NT2/D1 (cell line): ENCODE results near the gene PEX26.
"Not testable (repeated sequence)": the region's sequence is repeated elsewhere in the genome, so short reads cannot be mapped to it uniquely, and the experiment has no call there.

Experiments used
- DNase-seq: peaks from one replicate; pipeline ENCODE4 v3.0.0-alpha.2; 2011; ENCODE audit warnings: low read depth, low spot score
- H3K27me3 ChIP-seq: 2 replicates; pipeline ENCODE4 v1.6.0; 2011; ENCODE audit warnings: mild to moderate bottlenecking; ENCODE audit not compliant: insufficient read length, insufficient read depth
- H3K36me3 ChIP-seq: 2 replicates; pipeline ENCODE4 v1.6.1; 2011; ENCODE audit warnings: mild to moderate bottlenecking, low read length, mixed read lengths; ENCODE audit not compliant: insufficient read depth, insufficient read length
- H3K4me1 ChIP-seq: 2 replicates; pipeline ENCODE4 v1.5.1; 2011; ENCODE audit not compliant: insufficient read depth, insufficient read length
- H3K4me3 ChIP-seq: 2 replicates; pipeline ENCODE4 v1.5.1; 2011; ENCODE audit warnings: low read depth; ENCODE audit not compliant: insufficient read length
- H3K9ac ChIP-seq: 2 replicates; pipeline ENCODE4 v1.6.0; 2011; ENCODE audit warnings: low read depth; ENCODE audit not compliant: insufficient read length
- H3K9me3 ChIP-seq: 2 replicates; pipeline ENCODE4 v1.5.1; 2011; ENCODE audit warnings: mild to moderate bottlenecking, low read length; ENCODE audit not compliant: insufficient read depth
- SUZ12 ChIP-seq: IDR thresholded peaks from 2 replicates; pipeline ENCODE4 v1.6.1; 2011; ENCODE audit not compliant: insufficient read length, insufficient read depth; ENCODE audit errors: extremely low read depth
- YY1 ChIP-seq: IDR thresholded peaks from 2 replicates; pipeline ENCODE4 v1.6.1; 2011; ENCODE audit not compliant: insufficient read length, insufficient read depth
- ZNF274 ChIP-seq: IDR thresholded peaks from 2 replicates; pipeline ENCODE4 v1.6.1; 2011; ENCODE audit warnings: mild to moderate bottlenecking, low read depth, low read length

PEX26 gene

DNA sequence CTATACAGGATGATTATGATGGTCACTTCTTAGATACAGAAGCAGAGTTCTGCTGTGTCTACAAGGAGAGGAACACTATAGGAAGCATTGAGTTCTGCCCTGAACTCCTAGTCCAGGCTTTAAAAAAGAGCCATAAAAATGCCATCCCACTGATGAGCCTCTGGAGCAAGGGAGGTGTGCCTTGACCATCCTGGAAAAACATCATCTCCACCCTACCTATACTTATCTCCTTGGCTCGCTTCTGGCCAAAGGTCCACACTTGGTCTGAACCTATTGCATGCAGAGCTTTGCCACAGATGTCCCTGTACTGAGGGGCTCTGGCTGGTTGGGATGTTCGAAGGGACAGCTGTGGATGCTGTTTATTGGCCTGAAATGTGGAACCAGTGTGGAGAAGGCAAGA is 4.3 kb upstream of the PEX26 start:
- Histone ChIP-seq H3K9me3 (no peaks in the 10 kb centered on the region), H3K4me3 (no peak overlapping the region), H3K9ac (no peak overlapping the region), H3K27me3 (no peaks in the 10 kb centered on the region), H3K4me1 (peaks cover 5% of the 10 kb centered on the region), H3K36me3 (no peaks in the 10 kb centered on the region)
- DNase-seq: no peak
- TF ChIP-seq ZNF274: no peak
- no peak for TF ChIP-seq SUZ12
- no peak for TF ChIP-seq YY1

- not testable (repeated sequence) for DNase-seq, H3K4me1 ChIP-seq, H3K36me3 ChIP-seq, H3K9me3 ChIP-seq, H3K4me3 ChIP-seq, H3K27me3 ChIP-seq, H3K9ac ChIP-seq
Observed at GRCh38 chr22:18073927-18074326, 3.9 kb upstream of the PEX26 start.

DNA sequence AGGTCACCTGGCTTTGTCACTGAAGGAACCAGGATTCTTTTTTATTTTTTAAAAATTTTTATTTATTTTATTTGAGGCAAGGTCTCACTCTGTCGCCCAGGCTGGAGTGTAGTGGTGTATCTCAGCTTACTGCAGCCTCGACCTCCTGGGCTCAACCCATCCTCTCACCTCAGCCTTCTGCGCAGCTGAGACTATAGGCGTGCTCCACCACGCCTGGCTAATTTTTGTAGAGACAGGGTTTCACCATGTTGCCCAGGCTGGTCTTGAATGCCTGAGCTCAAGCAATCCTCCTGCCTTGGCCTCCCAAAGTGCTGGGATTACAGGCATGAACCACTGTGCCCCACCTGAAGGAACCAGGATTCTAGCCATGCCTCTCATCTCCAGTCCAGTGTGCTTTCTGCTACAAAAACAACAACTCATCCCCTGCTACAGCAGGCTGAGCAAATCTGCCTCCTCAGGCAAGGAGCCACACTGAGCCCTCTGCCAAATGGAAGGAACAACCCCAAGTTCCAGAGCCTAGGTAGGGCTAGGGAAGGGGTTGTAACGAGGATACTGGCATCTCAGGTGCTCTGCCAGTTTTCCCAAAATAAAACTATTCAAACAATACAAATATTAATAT is 2.6 kb upstream of the PEX26 start:
- no peak overlapping the region for H3K9ac ChIP-seq
- TF ChIP-seq SUZ12: no peak
- no peak for TF ChIP-seq YY1
- no peak for TF ChIP-seq ZNF274

DNA sequence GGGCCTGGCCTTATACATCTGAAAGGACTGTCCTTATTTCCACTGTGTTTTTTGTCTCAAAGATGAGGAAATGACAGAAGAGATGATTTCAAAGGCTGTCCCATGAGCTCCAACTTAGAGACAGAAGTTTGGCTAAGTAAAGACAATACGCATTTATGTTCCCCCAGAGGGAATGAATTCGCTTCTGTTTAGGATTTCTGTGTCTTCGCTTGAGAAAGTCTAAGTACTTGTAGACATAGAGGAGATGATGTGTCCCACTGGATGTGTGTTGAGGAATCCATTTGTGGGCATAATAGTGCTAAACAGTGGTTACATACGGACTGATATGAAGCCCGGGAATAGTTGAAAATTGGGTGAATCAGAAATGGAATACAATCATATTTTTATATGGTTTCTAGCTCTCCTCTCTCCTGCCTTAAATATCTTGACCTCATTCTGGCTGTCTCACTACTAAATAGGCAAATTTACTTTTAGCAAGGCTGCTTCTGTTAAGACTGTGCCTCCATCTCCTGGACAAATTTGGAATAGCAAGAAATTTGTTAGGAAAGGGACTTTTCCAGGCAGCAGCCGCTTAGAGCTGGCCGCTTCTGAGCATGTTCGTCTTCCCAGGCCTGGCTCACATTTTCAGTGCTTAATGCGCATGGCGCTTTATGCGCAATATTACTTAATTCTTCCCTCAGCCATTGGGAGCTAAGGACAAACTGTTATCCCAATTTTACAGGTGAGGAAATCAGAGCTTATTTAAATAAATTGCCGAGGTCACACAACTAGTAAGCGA is 1.9 kb upstream of the PEX26 start:
- H3K9ac ChIP-seq: no peak overlapping the region
- H3K27me3 ChIP-seq: no peaks in the 10 kb centered on the region
- no peak overlapping the region for H3K4me3 ChIP-seq
- peak; percentile 56 for DNase-seq
- peaks cover 2% of the 10 kb centered on the region for H3K4me1 ChIP-seq
- no peaks in the 10 kb centered on the region for H3K9me3 ChIP-seq
- peaks cover 16% of the 10 kb centered on the region for H3K36me3 ChIP-seq
- TF ChIP-seq SUZ12 (no peak), YY1 (no peak), ZNF274 (no peak)

More for the DNA sequence above, 2.6 kb upstream of the PEX26 start:
- Histone ChIP-seq H3K4me3 (no peak overlapping the region), H3K27me3 (no peaks in the 10 kb centered on the region), H3K9me3 (no peaks in the 10 kb centered on the region), H3K36me3 (peaks cover 10% of the 10 kb centered on the region), H3K4me1 (peaks cover 5% of the 10 kb centered on the region)
- no peak for DNase-seq

DNA sequence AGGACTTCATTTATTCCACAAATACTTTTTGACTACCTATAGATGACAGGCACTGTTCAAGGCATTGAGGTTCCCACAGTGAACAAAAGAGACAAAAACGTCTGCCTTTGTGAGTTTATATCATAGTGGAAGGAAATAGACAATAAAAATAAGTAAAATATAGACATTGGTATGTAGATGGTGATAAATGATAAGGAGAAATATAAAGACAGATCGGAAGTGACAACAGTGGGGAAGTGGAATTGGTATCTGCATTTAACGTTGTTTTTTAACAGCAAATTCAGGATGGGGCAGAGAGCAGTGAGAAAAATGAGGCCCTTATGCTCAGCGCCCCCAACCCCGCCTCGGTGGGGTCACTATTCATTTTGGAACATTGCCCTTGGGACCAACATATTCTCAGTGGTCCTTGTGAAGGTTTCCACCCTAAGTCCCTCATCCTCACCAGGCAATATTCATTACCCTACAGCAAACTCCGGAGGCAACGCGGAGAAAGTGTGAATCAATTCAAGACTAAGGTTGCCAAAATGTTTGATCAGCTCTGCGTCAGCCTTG is 627 bp upstream of the PEX26 start:
- Histone ChIP-seq H3K27me3 (no peaks in the 10 kb centered on the region), H3K36me3 (peaks cover 25% of the 10 kb centered on the region), H3K9ac (peak overlapping the region; percentile 91), H3K4me1 (no peaks in the 10 kb centered on the region), H3K4me3 (peak overlapping the region; percentile 99), H3K9me3 (no peaks in the 10 kb centered on the region)
- no peak for TF ChIP-seq SUZ12
- TF ChIP-seq YY1: no peak
- TF ChIP-seq ZNF274: no peak
- no peak for DNase-seq

- no peaks in the 10 kb centered on the region for H3K9me3 ChIP-seq
- H3K4me3 ChIP-seq: peak overlapping the region; percentile 99
- H3K36me3 ChIP-seq: peaks cover 35% of the 10 kb centered on the region
- TF ChIP-seq SUZ12 (no peak), YY1 (no peak), ZNF274 (no peak)
- H3K4me1 ChIP-seq: no peaks in the 10 kb centered on the region
- peak overlapping the region; percentile 100 for H3K9ac ChIP-seq
- H3K27me3 ChIP-seq: no peaks in the 10 kb centered on the region
- no peak for DNase-seq
Observed at GRCh38 chr22:18078329-18079041, 695 bp downstream of the PEX26 start.

GRCh38 chr22:18079706-18080233 is 2.0 kb downstream of the PEX26 start:
- TF ChIP-seq ZNF274 (no peak), YY1 (no peak), SUZ12 (no peak)
- Histone ChIP-seq H3K27me3 (no peaks in the 10 kb centered on the region), H3K4me1 (no peaks in the 10 kb centered on the region), H3K4me3 (no peak overlapping the region), H3K36me3 (peaks cover 44% of the 10 kb centered on the region), H3K9ac (no peak overlapping the region), H3K9me3 (no peaks in the 10 kb centered on the region)
- no peak for DNase-seq
